Cardiac fibroblast (primary cell): ENCODE data around the gene THPO.

Experiments
- DNase-seq, 2 donors: peaks; one replicate each; pipeline versions ENCODE4 v3.0.0 to v3.0.0-alpha.2; 2010; ENCODE audit warnings: low read depth in 2 of 2
- H3K4me3 ChIP-seq, 2 donors: replicated peaks in 1 of 2; 1 replicate in 1 of 2; 2 replicates in 1 of 2; pipeline ENCODE4 v1.5.1; 2011; ENCODE audit warnings: low read depth in 2 of 2, low read length in 2 of 2, mild to moderate bottlenecking in 2 of 2, moderate library complexity in 1 of 2
- CTCF ChIP-seq: IDR thresholded peaks from one replicate; pipeline ENCODE4 v1.5.1; 2011; ENCODE audit warnings: low read depth, mild to moderate bottlenecking, low read length, inconsistent platforms

The THPO gene

GRCh38 chr3:184391266-184391665, 13.3 kb upstream of the THPO start:
- TF ChIP-seq CTCF = no peak
- no peak for DNase-seq
- no peak overlapping the region for H3K4me3 ChIP-seq

- no peak for TF ChIP-seq CTCF
- no peak overlapping the region for H3K4me3 ChIP-seq
- no peak for DNase-seq
Measured at GRCh38 chr3:184389935-184390528, 12.0 kb upstream of the THPO start.

- no peak for TF ChIP-seq CTCF
- H3K4me3 ChIP-seq = no peak overlapping the region
- no peak for DNase-seq
Measured at GRCh38 chr3:184389384-184389783, 11.4 kb upstream of the THPO start.

- TF ChIP-seq CTCF = no peak
- no peak for DNase-seq
- no peak overlapping the region for H3K4me3 ChIP-seq
Measured at GRCh38 chr3:184388936-184389230, 10.9 kb upstream of the THPO start.

- DNase-seq = no peak
- no peak overlapping the region for H3K4me3 ChIP-seq
- TF ChIP-seq CTCF = no peak
Measured at GRCh38 chr3:184388164-184388935, 10.3 kb upstream of the THPO start.

- H3K4me3 ChIP-seq = no peak overlapping the region
- no peak for TF ChIP-seq CTCF
- DNase-seq = no peak
Measured at GRCh38 chr3:184387174-184387714, 9.2 kb upstream of the THPO start.
